H9 (cell line): ENCODE measurements around the gene ARL4C. TPM values are rescaled to one million over a fixed set of nuclear protein-coding genes. Genes with fewer than 3 reads are reported as not detected.

Source experiments
- DNase-seq: peaks from one replicate; pipeline ENCODE4 v3.0.0-alpha.2; 2017
- H2AFZ ChIP-seq: one replicate; pipeline ENCODE4 v1.6.1; 2013; ENCODE audit warnings: mild to moderate bottlenecking, low read length, control low read depth, moderate library complexity
- H2AK5ac ChIP-seq: 2 replicates; pipeline ENCODE4 v1.6.1; 2013; ENCODE audit warnings: low read length, control low read depth, mixed read lengths; ENCODE audit not compliant: insufficient read length
- H2BK120ac ChIP-seq: one replicate; pipeline ENCODE4 v1.6.1; 2013; ENCODE audit warnings: low read depth, mild to moderate bottlenecking, low read length, control low read depth, inconsistent platforms; ENCODE audit not compliant: poor library complexity, severe bottlenecking
- H2BK12ac ChIP-seq: 2 replicates; pipeline ENCODE4 v1.6.1; 2013; ENCODE audit warnings: low read length, control low read depth, mixed read lengths, low read depth; ENCODE audit not compliant: insufficient read length
- H2BK15ac ChIP-seq: 2 replicates; pipeline ENCODE4 v1.6.1; 2013; ENCODE audit warnings: low read depth, low read length, control low read depth
- H2BK20ac ChIP-seq: one replicate; pipeline ENCODE4 v1.6.1; 2013; ENCODE audit warnings: low read depth, mild to moderate bottlenecking, low read length, control low read depth, inconsistent platforms; ENCODE audit not compliant: poor library complexity, severe bottlenecking
- H2BK5ac ChIP-seq: 2 replicates; pipeline ENCODE4 v1.6.1; 2013; ENCODE audit warnings: low read length, control low read depth, mixed read lengths; ENCODE audit not compliant: insufficient read length
- H3K14ac ChIP-seq: 2 replicates; pipeline ENCODE4 v1.6.1; 2013; ENCODE audit warnings: low read length, control low read depth; ENCODE audit not compliant: insufficient read depth
- H3K18ac ChIP-seq: 2 replicates; pipeline ENCODE4 v1.6.1; 2013; ENCODE audit warnings: low read depth, mild to moderate bottlenecking, mixed read lengths, low read length, control low read depth; ENCODE audit not compliant: insufficient read length
- H3K23ac ChIP-seq: 2 replicates; pipeline ENCODE4 v1.6.1; 2013; ENCODE audit warnings: low read length, control low read depth, mixed read lengths, low read depth; ENCODE audit not compliant: insufficient read length
- H3K23me2 ChIP-seq: 2 replicates; pipeline ENCODE4 v1.6.1; 2013; ENCODE audit warnings: low read depth, mild to moderate bottlenecking, mixed read lengths, low read length, control low read depth; ENCODE audit not compliant: insufficient read length, poor library complexity, severe bottlenecking
- H3K27ac ChIP-seq: 2 replicates; pipeline ENCODE4 v1.5.1; 2013; ENCODE audit warnings: low read length, control low read depth, mixed read lengths, low read depth; ENCODE audit not compliant: insufficient read length
- H3K27me3 ChIP-seq: 2 replicates; pipeline ENCODE4 v1.6.1; 2013; ENCODE audit warnings: low read length, control low read depth, inconsistent platforms; ENCODE audit not compliant: insufficient read depth
- H3K4ac ChIP-seq: 2 replicates; pipeline ENCODE4 v1.6.1; 2013; ENCODE audit warnings: low read depth, mild to moderate bottlenecking, control low read depth, inconsistent platforms, low read length, moderate library complexity
- H3K4me1 ChIP-seq: 2 replicates; pipeline ENCODE4 v1.6.1; 2013; ENCODE audit warnings: low read length, control low read depth, inconsistent platforms; ENCODE audit not compliant: insufficient read depth
- H3K4me2 ChIP-seq: 2 replicates; pipeline ENCODE4 v1.6.1; 2013; ENCODE audit warnings: low read length, control low read depth, mixed read lengths; ENCODE audit not compliant: insufficient read length, insufficient read depth
- H3K56ac ChIP-seq: 2 replicates; pipeline ENCODE4 v1.6.1; 2013; ENCODE audit warnings: low read depth, mild to moderate bottlenecking, mixed read lengths, low read length, control low read depth; ENCODE audit not compliant: insufficient read length
- H3K79me1 ChIP-seq: 2 replicates; pipeline ENCODE4 v1.6.1; 2013; ENCODE audit warnings: low read depth, mild to moderate bottlenecking, moderate library complexity, low read length, control low read depth, inconsistent platforms; ENCODE audit not compliant: insufficient read depth, poor library complexity, severe bottlenecking
- H3K79me2 ChIP-seq: 2 replicates; pipeline ENCODE4 v1.6.1; 2013; ENCODE audit warnings: low read length, control low read depth, inconsistent platforms; ENCODE audit not compliant: insufficient read depth
- H3K9ac ChIP-seq: 2 replicates; pipeline ENCODE4 v1.6.1; 2013; ENCODE audit warnings: low read length, control low read depth, mixed read lengths; ENCODE audit not compliant: insufficient read length; ENCODE audit errors: extremely low read depth
- H3K9me3 ChIP-seq: one replicate; pipeline ENCODE4 v1.6.1; 2013; ENCODE audit warnings: low read depth, low read length, inconsistent platforms; ENCODE audit not compliant: control insufficient read depth
- H3T11ph ChIP-seq: one replicate; pipeline ENCODE4 v1.6.1; 2013; ENCODE audit warnings: mild to moderate bottlenecking, low read length, control low read depth, inconsistent platforms
- H4K20me1 ChIP-seq: one replicate; pipeline ENCODE4 v1.6.1; 2013; ENCODE audit not compliant: control insufficient read depth, insufficient read length, insufficient read depth
- H4K5ac ChIP-seq: 2 replicates; pipeline ENCODE4 v1.6.1; 2013; ENCODE audit warnings: low read depth, mild to moderate bottlenecking, mixed read lengths, low read length, control low read depth; ENCODE audit not compliant: insufficient read length
- H4K8ac ChIP-seq: replicated peaks from 2 replicates; pipeline ENCODE4 v1.6.1; 2013; ENCODE audit warnings: low read length, control low read depth, mixed read lengths, low read depth; ENCODE audit not compliant: insufficient read length
- H4K91ac ChIP-seq: 2 replicates; pipeline ENCODE4 v1.6.1; 2013; ENCODE audit warnings: low read depth, mild to moderate bottlenecking, moderate library complexity, mixed read lengths, low read length, control low read depth; ENCODE audit not compliant: insufficient read length
- H3K27ac Mint-ChIP-seq, 3 experiments: 2 replicates in 2 of 3; 3 replicates in 1 of 3; pipeline ENCODE4 v1.8.0; 2020 to 2021; ENCODE audit warnings: mixed read lengths in 3 of 3, mild to moderate bottlenecking in 1 of 3, moderate library complexity in 1 of 3
- H3K27me3 Mint-ChIP-seq: 2 replicates; pipeline ENCODE4 v1.8.0; 2021; ENCODE audit warnings: low read depth, mild to moderate bottlenecking, moderate library complexity, mixed read lengths
- H3K36me3 Mint-ChIP-seq, 3 experiments: 2 replicates in 2 of 3; 3 replicates in 1 of 3; pipeline ENCODE4 v1.8.0; 2020 to 2021; ENCODE audit warnings: low read depth in 3 of 3, mixed read lengths in 3 of 3; ENCODE audit not compliant: insufficient read depth in 1 of 3
- H3K4me1 Mint-ChIP-seq, 2 experiments: 2 replicates each; pipeline ENCODE4 v1.8.0; 2020; ENCODE audit warnings: mixed read lengths in 2 of 2
- H3K4me3 Mint-ChIP-seq, 2 experiments: 2 replicates in 1 of 2; 3 replicates in 1 of 2; pipeline ENCODE4 v1.8.0; 2020 to 2021; ENCODE audit warnings: mild to moderate bottlenecking in 2 of 2, mixed read lengths in 2 of 2, moderate library complexity in 1 of 2
- H3K9me3 Mint-ChIP-seq, 2 experiments: 2 replicates in 1 of 2; 3 replicates in 1 of 2; pipeline ENCODE4 v1.8.0; 2020; ENCODE audit warnings: mild to moderate bottlenecking in 2 of 2, mixed read lengths in 2 of 2, moderate library complexity in 1 of 2
- CTCF ChIP-seq: fragments of 200-600 bp; sonication (generic); conservative IDR thresholded peaks from 3 replicates; pipeline ENCODE4 v1.8.0; 2021; ENCODE audit warnings: antibody characterized with exemption, mild to moderate bottlenecking
- WGBS: extraction: QIAGEN DNeasy Blood & Tissue Kit; methylation state at CpG from one replicate; pipeline ENCODE4 v1.1.7; 2013; ENCODE audit warnings: missing lambda C conversion rate, low lambda C conversion rate, mixed read lengths; ENCODE audit not compliant: insufficient read length; ENCODE audit errors: extremely low coverage; 5-methylcytosine and 5-hydroxymethylcytosine counted together
- total RNA-seq: library from RNA; stranded (reverse); gene quantifications from 2 replicates; pipeline ENCODE4 v1.2.1, GENCODE V29; 2021

Gene ARL4C
- total RNA-seq, 1 experiment from 2014 or later, result 12.0 TPM

GRCh38 chr2:234478121-234478858 lies 18.6 kb downstream of the ARL4C start:
- no peaks in the 10 kb centered on the region for H3K4me1 Mint-ChIP-seq
- no peaks in the 10 kb centered on the region for H3K23me2 ChIP-seq
- H4K20me1 ChIP-seq, result no peaks in the 10 kb centered on the region
- no peak for TF ChIP-seq CTCF
- no peaks in the 10 kb centered on the region for H3K79me2 ChIP-seq
- no peak overlapping the region for H3K23ac ChIP-seq
- H4K91ac ChIP-seq, result no peak overlapping the region
- H3K56ac ChIP-seq, result no peak overlapping the region
- no peak overlapping the region for H3T11ph ChIP-seq
- H3K27me3 Mint-ChIP-seq, result peaks cover 16% of the 10 kb centered on the region
- H3K79me1 ChIP-seq, result no peaks in the 10 kb centered on the region
- no peak overlapping the region for H4K5ac ChIP-seq
- H3K27ac ChIP-seq, result no peak overlapping the region
- no peak overlapping the region for H3K4me3 Mint-ChIP-seq
- H3K27me3 ChIP-seq, result no peaks in the 10 kb centered on the region
- no peak for DNase-seq
- no peak overlapping the region for H2AK5ac ChIP-seq
- H3K9ac ChIP-seq, result no peak overlapping the region
- no peak overlapping the region for H4K8ac ChIP-seq
- H2BK20ac ChIP-seq, result no peak overlapping the region
- H3K4me1 ChIP-seq, result no peaks in the 10 kb centered on the region
- no peak overlapping the region for H3K4ac ChIP-seq
- H3K18ac ChIP-seq, result no peak overlapping the region
- no peak overlapping the region for H2BK5ac ChIP-seq
- no peaks in the 10 kb centered on the region for H3K36me3 Mint-ChIP-seq
- H3K27ac Mint-ChIP-seq, result no peak overlapping the region; a peak in 1 of 7 replicates
- H3K9me3 Mint-ChIP-seq, result no peaks in the 10 kb centered on the region; a peak in 2 of 5 replicates
- H2AFZ ChIP-seq, result no peak overlapping the region
- no peak overlapping the region for H2BK120ac ChIP-seq
- no peak overlapping the region for H2BK15ac ChIP-seq
- WGBS, result no CpG with 5 or more reads among the region's 4 CpGs
- no peak overlapping the region for H3K14ac ChIP-seq
- no peak overlapping the region for H2BK12ac ChIP-seq
- H3K9me3 ChIP-seq, result no peaks in the 10 kb centered on the region
- H3K4me2 ChIP-seq, result no peak overlapping the region
